Measurements from ENCODE around the gene UHMK1.

DNA sequence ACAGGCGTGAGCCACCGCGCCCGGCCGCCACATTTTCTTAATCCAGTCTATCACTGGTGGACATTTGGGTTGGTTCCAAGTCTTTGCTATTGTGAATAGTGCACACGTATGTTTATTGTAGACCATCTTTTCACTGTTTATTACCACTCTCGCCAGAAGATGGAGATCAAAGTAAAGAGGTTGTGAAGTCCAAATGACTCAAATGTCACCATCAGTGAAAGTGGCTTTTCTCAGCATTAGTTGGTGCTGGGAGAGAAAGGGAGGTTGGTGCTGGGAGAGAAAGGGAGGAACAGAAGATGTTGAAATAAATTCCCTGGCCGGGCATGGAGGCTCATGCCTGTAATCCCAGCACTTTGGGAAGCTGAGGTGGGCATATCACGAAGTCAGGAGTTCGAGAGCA, 10.4 kb upstream of the UHMK1 start:
- TF ChIP-seq CTCF (conservative IDR thresholded peaks at IDR 0.05; ENCODE audit: low read depth, low read length) (no peak), EZH2 (IDR thresholded peaks at IDR 0.05; ENCODE audit: borderline replicate concordance, low read depth, low read length, poor library complexity, severe bottlenecking) (no peak)

Data from A673 (cell line).